HepG2 (cell line): ENCODE data around the gene CCDC142. TPM values are rescaled to one million over a fixed set of nuclear protein-coding genes. Genes with fewer than 3 reads are reported as not detected.

Experiments
- ADNP ChIP-seq: sonication (generic); formaldehyde crosslinking; IDR thresholded peaks from 2 replicates; pipeline ENCODE4 v1.4.0; 2020; ENCODE audit warnings: missing genetic modification reagents
- ATAD3A ChIP-seq: sonication (generic); formaldehyde crosslinking; IDR thresholded peaks from 2 replicates; pipeline ENCODE4 v1.4.0; 2020; ENCODE audit warnings: missing genetic modification reagents
- CHD4 ChIP-seq: fragments of 200-600 bp; sonication (generic); IDR thresholded peaks from 2 replicates; pipeline ENCODE4 v1.7.0; 2017; ENCODE audit warnings: mild to moderate bottlenecking, low read length, borderline replicate concordance
- ERF ChIP-seq: IDR thresholded peaks from 2 replicates; pipeline ENCODE4 v1.6.1; 2018; ENCODE audit warnings: missing biosample characterization, missing genetic modification reagents
- FOXJ3 ChIP-seq: sonication (generic); formaldehyde crosslinking; IDR thresholded peaks from 2 replicates; pipeline ENCODE4 v1.4.0; 2020; ENCODE audit warnings: missing genetic modification reagents, mild to moderate bottlenecking, borderline replicate concordance
- HNF4G ChIP-seq, 2 experiments: sonication (generic) in 1 of 2; formaldehyde crosslinking in 1 of 2; IDR thresholded peaks; 2 replicates each; pipeline versions ENCODE4 v1.4.0 to v1.6.1; 2011 to 2020; ENCODE audit warnings: borderline replicate concordance in 2 of 2, low read depth in 2 of 2, mild to moderate bottlenecking in 2 of 2, low read length in 1 of 2, missing genetic modification reagents in 1 of 2, moderate library complexity in 1 of 2
- KDM5B ChIP-seq: sonication (generic); formaldehyde crosslinking; IDR thresholded peaks from 2 replicates; pipeline ENCODE4 v1.4.0; 2020; ENCODE audit warnings: missing genetic modification reagents, mild to moderate bottlenecking, borderline replicate concordance
- MED1 ChIP-seq: sonication (generic); formaldehyde crosslinking; IDR thresholded peaks from 2 replicates; pipeline ENCODE4 v1.4.0; 2020; ENCODE audit warnings: missing genetic modification reagents
- MEIS1 ChIP-seq: sonication (generic); formaldehyde crosslinking; IDR thresholded peaks from 2 replicates; pipeline ENCODE4 v1.9.0; 2021; ENCODE audit warnings: mild to moderate bottlenecking, missing genetic modification reagents, moderate library complexity, borderline replicate concordance
- PHF20 ChIP-seq: sonication (generic); formaldehyde crosslinking; IDR thresholded peaks from 2 replicates; pipeline ENCODE4 v1.5.0; 2020; ENCODE audit warnings: mild to moderate bottlenecking, missing genetic modification reagents
- RFXAP ChIP-seq: sonication (generic); formaldehyde crosslinking; IDR thresholded peaks from 2 replicates; pipeline ENCODE4 v1.4.0; 2020; ENCODE audit warnings: missing genetic modification reagents, borderline replicate concordance
- SALL2 ChIP-seq: sonication (generic); formaldehyde crosslinking; IDR thresholded peaks from 2 replicates; pipeline ENCODE4 v1.8.1; 2023; ENCODE audit warnings: mild to moderate bottlenecking, missing genetic modification reagents, inconsistent platforms
- YEATS4 ChIP-seq: sonication (generic); formaldehyde crosslinking; IDR thresholded peaks from 2 replicates; pipeline ENCODE4 v1.4.0; 2020; ENCODE audit warnings: missing genetic modification reagents, borderline replicate concordance
- ZNF124 ChIP-seq: sonication (generic); formaldehyde crosslinking; IDR thresholded peaks from 2 replicates; pipeline ENCODE4 v1.4.0; 2020; ENCODE audit warnings: missing genetic modification reagents
- ZNF326 ChIP-seq: sonication (generic); formaldehyde crosslinking; IDR thresholded peaks from 2 replicates; pipeline ENCODE4 v1.4.0; 2020; ENCODE audit warnings: missing genetic modification reagents, borderline replicate concordance
- ZNF329 ChIP-seq: sonication (generic); formaldehyde crosslinking; IDR thresholded peaks from 2 replicates; pipeline ENCODE4 v1.9.0; 2021; ENCODE audit warnings: low read depth, mild to moderate bottlenecking, missing genetic modification reagents
- ZNF747 ChIP-seq: sonication (generic); formaldehyde crosslinking; IDR thresholded peaks from 2 replicates; pipeline ENCODE4 v1.8.1; 2023; ENCODE audit warnings: missing genetic modification reagents, mild to moderate bottlenecking, borderline replicate concordance
- ZNF782 ChIP-seq: sonication (generic); formaldehyde crosslinking; IDR thresholded peaks from 2 replicates; pipeline ENCODE4 v1.4.0; 2020; ENCODE audit warnings: missing genetic modification reagents, mild to moderate bottlenecking, borderline replicate concordance
- polyA plus RNA-seq, 8 experiments: library from polyadenylated mRNA; depleted of rRNA in 3 of 8; stranded (reverse) in 7 of 8; unstranded in 1 of 8; fragments of >200 nt; fragmentation: Illumina TruSeq in 4 of 8; extraction: Trizol in 4 of 8; gene quantifications; 2 replicates each; pipeline versions ENCODE4 v1.2.1 to v1.2.3, GENCODE V29; 2011 to 2016; ENCODE audit warnings: low read depth in 4 of 8, missing spikeins in 1 of 8, mixed read lengths in 1 of 8; ENCODE audit not compliant: insufficient read depth in 1 of 8
- total RNA-seq, 5 experiments: library from RNA; depleted of rRNA; stranded (reverse); fragments of >200 nt; fragmentation: Illumina TruSeq; extraction: Trizol; gene quantifications; 2 replicates each; pipeline ENCODE4 v1.2.3, GENCODE V29; 2016; ENCODE audit warnings: low read depth in 1 of 5
- TF ChIP-seq, protein P1 (sequence below): sonication (generic); formaldehyde crosslinking; IDR thresholded peaks from 2 replicates; pipeline ENCODE4 v1.8.0; 2022; ENCODE audit warnings: mild to moderate bottlenecking, missing genetic modification reagents, moderate library complexity
- TF ChIP-seq, protein P2 (sequence below): sonication (generic); formaldehyde crosslinking; IDR thresholded peaks from 2 replicates; pipeline ENCODE4 v1.8.1; 2023; ENCODE audit warnings: mild to moderate bottlenecking, missing genetic modification reagents
- TF ChIP-seq, protein P3 (sequence below): sonication (generic); formaldehyde crosslinking; IDR thresholded peaks from 2 replicates; pipeline ENCODE4 v1.4.0; 2020; ENCODE audit warnings: missing genetic modification reagents, mild to moderate bottlenecking, borderline replicate concordance
- TF ChIP-seq, protein P4 (sequence below): sonication (generic); formaldehyde crosslinking; IDR thresholded peaks from 2 replicates; pipeline ENCODE4 v1.4.0; 2020; ENCODE audit warnings: mild to moderate bottlenecking, low read depth, missing genetic modification reagents

CCDC142 gene
- total and polyA plus RNA-seq, 2 of the 13 experiments (the other 11 are each of a cell fraction or from before 2014, with no cell fraction given): 14.7 to 30.4 TPM

DNA sequence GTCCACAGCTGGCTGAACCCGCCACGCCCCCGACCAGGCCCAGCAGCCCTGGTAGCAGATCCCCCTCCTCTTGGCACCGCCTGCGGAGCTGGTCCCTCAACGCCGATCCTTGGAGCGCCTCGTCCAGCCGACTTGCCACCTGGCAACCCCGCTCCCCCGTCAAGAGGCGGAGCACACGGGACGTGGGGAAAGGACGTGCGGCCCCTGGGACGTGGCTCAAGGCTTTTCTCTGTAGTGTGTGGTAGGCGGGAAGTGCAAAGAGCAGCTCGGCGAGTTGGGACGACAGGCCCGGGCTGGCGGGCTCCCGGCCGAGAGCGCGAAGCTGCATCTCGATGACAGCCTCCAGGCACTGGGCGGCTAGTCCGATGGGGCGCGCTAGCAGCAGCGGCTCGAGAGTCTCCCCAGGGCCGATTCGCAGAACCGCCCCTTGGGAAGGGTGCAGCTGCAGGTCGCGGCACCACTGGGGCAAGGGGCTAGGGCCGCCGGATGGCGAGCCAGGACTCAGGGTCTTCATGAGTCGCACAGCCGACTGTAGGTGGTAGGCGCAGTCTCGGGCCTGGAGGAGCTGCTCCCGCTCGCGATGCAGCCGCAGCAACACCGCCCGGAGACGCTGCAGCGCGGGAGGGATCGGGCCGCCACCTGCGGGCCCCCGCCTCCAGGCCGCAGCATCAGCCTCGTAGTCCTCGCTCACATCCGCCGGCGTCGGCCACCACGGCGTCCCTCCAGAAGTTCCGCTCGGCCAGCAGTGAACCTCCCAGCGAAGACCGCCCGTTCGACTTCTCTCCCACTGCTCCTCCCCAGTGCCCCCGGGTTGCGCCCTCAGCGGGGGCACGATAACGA, 617 bp downstream of the CCDC142 start (continued):
- no peak; the same call in 1 of the 2 replicates for TF ChIP-seq ZNF782 (CRISPR knock-in tag)
- TF ChIP-seq FOXJ3 (CRISPR knock-in tag): no peak; the same call in 1 of the 2 replicates
- no peak for TF ChIP-seq CHD4
- no peak; the same call in 1 of the 2 replicates for TF ChIP-seq ZNF326
- TF ChIP-seq, protein P1, sequence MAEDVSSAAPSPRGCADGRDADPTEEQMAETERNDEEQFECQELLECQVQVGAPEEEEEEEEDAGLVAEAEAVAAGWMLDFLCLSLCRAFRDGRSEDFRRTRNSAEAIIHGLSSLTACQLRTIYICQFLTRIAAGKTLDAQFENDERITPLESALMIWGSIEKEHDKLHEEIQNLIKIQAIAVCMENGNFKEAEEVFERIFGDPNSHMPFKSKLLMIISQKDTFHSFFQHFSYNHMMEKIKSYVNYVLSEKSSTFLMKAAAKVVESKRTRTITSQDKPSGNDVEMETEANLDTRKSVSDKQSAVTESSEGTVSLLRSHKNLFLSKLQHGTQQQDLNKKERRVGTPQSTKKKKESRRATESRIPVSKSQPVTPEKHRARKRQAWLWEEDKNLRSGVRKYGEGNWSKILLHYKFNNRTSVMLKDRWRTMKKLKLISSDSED (CRISPR knock-in tag): peak; percentile 88; the same call in 1 of the 2 replicates
- peak; percentile 48; the same call in 1 of the 2 replicates for TF ChIP-seq ZNF747 (CRISPR knock-in tag)
- TF ChIP-seq ZNF329 (CRISPR knock-in tag): no peak
- peak; percentile 83 for TF ChIP-seq YEATS4 (CRISPR knock-in tag)
- no peak for TF ChIP-seq PHF20 (CRISPR knock-in tag)
- TF ChIP-seq, protein P2, sequence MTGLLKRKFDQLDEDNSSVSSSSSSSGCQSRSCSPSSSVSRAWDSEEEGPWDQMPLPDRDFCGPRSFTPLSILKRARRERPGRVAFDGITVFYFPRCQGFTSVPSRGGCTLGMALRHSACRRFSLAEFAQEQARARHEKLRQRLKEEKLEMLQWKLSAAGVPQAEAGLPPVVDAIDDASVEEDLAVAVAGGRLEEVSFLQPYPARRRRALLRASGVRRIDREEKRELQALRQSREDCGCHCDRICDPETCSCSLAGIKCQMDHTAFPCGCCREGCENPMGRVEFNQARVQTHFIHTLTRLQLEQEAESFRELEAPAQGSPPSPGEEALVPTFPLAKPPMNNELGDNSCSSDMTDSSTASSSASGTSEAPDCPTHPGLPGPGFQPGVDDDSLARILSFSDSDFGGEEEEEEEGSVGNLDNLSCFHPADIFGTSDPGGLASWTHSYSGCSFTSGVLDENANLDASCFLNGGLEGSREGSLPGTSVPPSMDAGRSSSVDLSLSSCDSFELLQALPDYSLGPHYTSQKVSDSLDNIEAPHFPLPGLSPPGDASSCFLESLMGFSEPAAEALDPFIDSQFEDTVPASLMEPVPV (CRISPR knock-in tag): no peak; the same call in 1 of the 2 replicates
- TF ChIP-seq ZNF124 (CRISPR knock-in tag): no peak; the same call in 1 of the 2 replicates
- TF ChIP-seq, protein P3, sequence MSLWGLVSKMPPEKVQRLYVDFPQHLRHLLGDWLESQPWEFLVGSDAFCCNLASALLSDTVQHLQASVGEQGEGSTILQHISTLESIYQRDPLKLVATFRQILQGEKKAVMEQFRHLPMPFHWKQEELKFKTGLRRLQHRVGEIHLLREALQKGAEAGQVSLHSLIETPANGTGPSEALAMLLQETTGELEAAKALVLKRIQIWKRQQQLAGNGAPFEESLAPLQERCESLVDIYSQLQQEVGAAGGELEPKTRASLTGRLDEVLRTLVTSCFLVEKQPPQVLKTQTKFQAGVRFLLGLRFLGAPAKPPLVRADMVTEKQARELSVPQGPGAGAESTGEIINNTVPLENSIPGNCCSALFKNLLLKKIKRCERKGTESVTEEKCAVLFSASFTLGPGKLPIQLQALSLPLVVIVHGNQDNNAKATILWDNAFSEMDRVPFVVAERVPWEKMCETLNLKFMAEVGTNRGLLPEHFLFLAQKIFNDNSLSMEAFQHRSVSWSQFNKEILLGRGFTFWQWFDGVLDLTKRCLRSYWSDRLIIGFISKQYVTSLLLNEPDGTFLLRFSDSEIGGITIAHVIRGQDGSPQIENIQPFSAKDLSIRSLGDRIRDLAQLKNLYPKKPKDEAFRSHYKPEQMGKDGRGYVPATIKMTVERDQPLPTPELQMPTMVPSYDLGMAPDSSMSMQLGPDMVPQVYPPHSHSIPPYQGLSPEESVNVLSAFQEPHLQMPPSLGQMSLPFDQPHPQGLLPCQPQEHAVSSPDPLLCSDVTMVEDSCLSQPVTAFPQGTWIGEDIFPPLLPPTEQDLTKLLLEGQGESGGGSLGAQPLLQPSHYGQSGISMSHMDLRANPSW (CRISPR knock-in tag): no peak; the same call in 1 of the 2 replicates
- TF ChIP-seq RFXAP (CRISPR knock-in tag): peak; percentile 64
- no peak; the same call in 1 of the 2 replicates for TF ChIP-seq ERF (CRISPR knock-in tag)
- TF ChIP-seq MED1: 0 out of 2 replicates have a peak, but pooled peaks have one; percentile 40
- TF ChIP-seq, protein P4, sequence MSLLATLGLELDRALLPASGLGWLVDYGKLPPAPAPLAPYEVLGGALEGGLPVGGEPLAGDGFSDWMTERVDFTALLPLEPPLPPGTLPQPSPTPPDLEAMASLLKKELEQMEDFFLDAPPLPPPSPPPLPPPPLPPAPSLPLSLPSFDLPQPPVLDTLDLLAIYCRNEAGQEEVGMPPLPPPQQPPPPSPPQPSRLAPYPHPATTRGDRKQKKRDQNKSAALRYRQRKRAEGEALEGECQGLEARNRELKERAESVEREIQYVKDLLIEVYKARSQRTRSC (CRISPR knock-in tag): no peak; the same call in 1 of the 2 replicates
- TF ChIP-seq KDM5B (CRISPR knock-in tag): no peak; the same call in 1 of the 2 replicates
- TF ChIP-seq MEIS1: no peak; the same call in 1 of the 2 replicates
- no peak for TF ChIP-seq ADNP
- TF ChIP-seq SALL2 (CRISPR knock-in tag): no peak
- no peak for TF ChIP-seq HNF4G (IDR thresholded peaks at IDR 0.05; ENCODE audit: borderline replicate concordance, low read depth, low read length)
- peak; percentile 25; the same call in 1 of the 2 replicates for TF ChIP-seq HNF4G (CRISPR knock-in tag; IDR thresholded peaks at IDR 0.05; ENCODE audit: borderline replicate concordance, low read depth)
- TF ChIP-seq ATAD3A (CRISPR knock-in tag): no peak
